Muscle layer of duodenum (tissue), 2 donors: Measurements from ENCODE around the gene MFNG.

Experiments
- H3K27ac ChIP-seq: one replicate; pipeline ENCODE4 v1.7.0; 2013; ENCODE audit warnings: mild to moderate bottlenecking, low read length
- H3K27me3 ChIP-seq: one replicate; pipeline ENCODE4 v1.7.0; 2013; ENCODE audit warnings: low read depth, mild to moderate bottlenecking, control low read depth, low read length
- H3K36me3 ChIP-seq, 2 donors: one replicate each; pipeline ENCODE4 v1.7.0; 2013; ENCODE audit warnings: low read length in 2 of 2, control low read depth in 1 of 2, mild to moderate bottlenecking in 1 of 2; ENCODE audit not compliant: insufficient read depth in 2 of 2, control insufficient read depth in 1 of 2
- H3K4me1 ChIP-seq, 2 donors: one replicate each; pipeline ENCODE4 v1.7.0; 2013; ENCODE audit warnings: low read length in 2 of 2, mild to moderate bottlenecking in 2 of 2, control low read depth in 1 of 2, moderate library complexity in 1 of 2; ENCODE audit not compliant: insufficient read depth in 2 of 2, control insufficient read depth in 1 of 2
- H3K4me3 ChIP-seq, 2 donors: one replicate each; pipeline ENCODE4 v1.7.0; 2013; ENCODE audit warnings: low read length in 2 of 2, low read depth in 1 of 2, mild to moderate bottlenecking in 1 of 2
- H3K9me3 ChIP-seq, 2 donors: one replicate each; pipeline ENCODE4 v1.7.0; 2013; ENCODE audit warnings: low read length in 2 of 2, control low read depth in 1 of 2, mild to moderate bottlenecking in 1 of 2; ENCODE audit not compliant: control insufficient read depth in 1 of 2
- donor health status: healthy.

MFNG gene

DNA sequence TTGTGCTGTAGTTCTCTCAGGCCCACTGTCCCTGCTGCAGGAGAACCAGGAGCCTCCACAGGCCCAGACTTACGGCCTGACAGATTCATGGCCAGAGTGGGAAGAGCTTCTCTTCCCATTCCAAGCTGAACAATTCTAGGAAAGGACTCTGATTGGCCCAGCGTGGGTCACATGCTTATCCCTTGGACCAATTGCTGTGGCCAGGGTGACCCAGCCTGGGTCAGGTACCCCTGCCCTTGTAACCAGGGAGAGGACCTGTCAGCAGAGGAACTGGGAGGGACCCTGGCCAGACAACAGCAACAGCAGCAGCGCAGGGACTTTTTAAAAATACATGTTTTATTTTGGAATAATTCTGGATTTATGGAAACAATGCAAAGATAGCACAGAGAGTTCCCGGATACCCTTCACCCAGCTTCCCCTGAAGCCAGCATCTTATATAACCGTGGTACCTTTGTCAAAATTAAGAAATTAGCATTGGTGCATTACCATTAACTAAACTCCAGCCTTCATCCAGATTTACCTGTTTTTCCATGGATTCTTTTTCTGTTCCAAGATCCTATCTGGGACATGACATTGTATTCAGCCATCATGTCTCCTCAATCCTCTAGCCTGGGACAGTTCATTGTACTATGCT lies 50.1 kb downstream of the MFNG start:
- Histone ChIP-seq H3K27me3 (peaks cover 13% of the 10 kb centered on the region), H3K4me1 (no peaks in the 10 kb centered on the region), H3K9me3 (peaks cover 6 to 14% of the 10 kb centered on the region in 2 donors), H3K4me3 (no peak overlapping the region), H3K27ac (no peak overlapping the region), H3K36me3 (no peaks in the 10 kb centered on the region)

DNA sequence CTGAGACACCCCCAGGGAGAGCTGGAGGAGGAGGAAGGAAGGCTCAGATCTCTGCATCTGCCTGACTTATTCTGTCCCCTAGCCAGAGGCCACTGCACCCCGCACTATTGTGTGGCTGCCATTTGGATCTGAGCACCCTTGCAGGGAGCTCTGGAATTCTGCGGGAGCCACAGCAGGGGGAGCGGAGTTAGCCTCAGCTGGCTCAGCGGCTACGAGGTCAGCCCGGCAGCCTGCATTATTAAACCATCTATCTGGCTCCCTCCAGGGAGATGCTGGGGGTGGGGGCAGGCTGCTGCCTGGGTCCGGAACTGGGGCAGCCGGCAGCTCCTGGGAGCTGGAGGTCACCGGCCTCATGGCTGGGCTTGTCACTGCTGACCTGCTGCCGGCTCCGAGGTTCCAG lies 52.4 kb downstream of the MFNG start:
- Histone ChIP-seq H3K27ac (no peak overlapping the region), H3K36me3 (no peaks in the 10 kb centered on the region), H3K4me3 (no peak overlapping the region), H3K4me1 (no peaks in the 10 kb centered on the region), H3K27me3 (peaks cover 27% of the 10 kb centered on the region), H3K9me3 (peaks cover 0 to 4% of the 10 kb centered on the region in 2 donors)

DNA sequence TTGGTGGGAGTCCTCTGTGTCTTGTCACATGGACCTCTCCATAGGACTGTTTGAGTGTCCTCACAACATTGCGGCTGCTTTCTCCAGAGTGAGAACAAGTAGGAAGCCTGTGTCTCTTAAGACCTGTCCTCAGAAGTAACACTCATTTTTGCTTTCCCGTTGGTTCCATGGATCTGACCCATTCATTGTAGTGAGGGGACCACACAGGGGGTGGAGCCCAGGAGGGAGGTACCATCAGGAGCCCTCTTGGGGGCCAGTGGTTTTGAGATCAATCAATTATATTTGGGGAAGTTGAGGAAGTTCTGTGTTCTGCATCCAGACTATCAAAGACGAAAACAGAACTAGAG lies 53.5 kb downstream of the MFNG start:
- peaks cover 0 to 4% of the 10 kb centered on the region in 2 donors for H3K9me3 ChIP-seq
- H3K4me3 ChIP-seq = no peak overlapping the region
- no peak overlapping the region for H3K27ac ChIP-seq
- H3K4me1 ChIP-seq = peaks cover 0 to 5% of the 10 kb centered on the region in 2 donors
- H3K27me3 ChIP-seq = peaks cover 38% of the 10 kb centered on the region
- H3K36me3 ChIP-seq = no peaks in the 10 kb centered on the region

DNA sequence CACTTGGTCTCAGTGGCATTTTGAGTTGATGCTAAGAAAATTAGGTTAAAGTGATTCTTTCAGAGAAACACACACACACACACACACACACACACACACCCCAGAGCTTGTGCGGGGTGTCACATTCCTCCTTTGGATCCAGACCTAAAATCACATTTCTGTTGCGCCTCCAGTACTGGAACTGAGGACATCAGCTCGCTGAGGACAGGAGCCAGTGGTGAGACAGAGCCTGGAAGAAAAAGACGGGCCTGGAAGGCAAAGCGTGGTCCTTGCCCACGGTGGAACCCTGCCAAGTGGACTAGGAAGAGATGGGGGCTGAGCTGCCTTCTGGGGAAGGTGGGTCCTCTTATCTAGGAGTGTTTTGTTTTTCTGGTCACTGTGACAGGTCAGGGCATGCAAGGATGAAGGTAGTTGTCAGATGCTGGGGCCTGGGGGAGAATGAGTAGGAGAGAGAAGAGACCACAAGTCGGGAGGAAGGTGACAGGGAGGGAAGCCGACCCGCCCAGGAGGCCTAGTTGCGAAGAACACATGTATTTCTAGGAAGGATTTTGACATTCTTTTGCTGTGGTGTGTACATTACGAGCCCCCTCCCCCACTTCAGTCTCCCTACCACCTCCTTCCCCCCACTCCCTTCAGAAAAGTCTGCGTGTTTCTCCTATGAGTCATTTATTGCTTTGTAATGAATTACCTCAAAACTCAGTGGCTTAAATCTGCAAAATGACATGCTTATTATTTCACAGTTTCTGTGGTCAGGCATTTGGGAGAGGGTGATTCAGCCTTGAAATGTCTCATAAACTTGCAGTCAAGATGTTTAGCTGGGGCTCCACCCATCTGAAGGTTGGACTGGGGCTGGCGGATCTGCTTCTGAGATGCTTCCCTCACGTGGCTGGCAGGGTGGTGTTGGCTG lies 54.1 kb downstream of the MFNG start:
- Histone ChIP-seq H3K36me3 (no peaks in the 10 kb centered on the region), H3K27me3 (peaks cover 38% of the 10 kb centered on the region), H3K4me1 (peaks cover 0 to 10% of the 10 kb centered on the region in 2 donors), H3K27ac (no peak overlapping the region), H3K4me3 (no peak overlapping the region), H3K9me3 (peaks cover 0 to 4% of the 10 kb centered on the region in 2 donors)

DNA sequence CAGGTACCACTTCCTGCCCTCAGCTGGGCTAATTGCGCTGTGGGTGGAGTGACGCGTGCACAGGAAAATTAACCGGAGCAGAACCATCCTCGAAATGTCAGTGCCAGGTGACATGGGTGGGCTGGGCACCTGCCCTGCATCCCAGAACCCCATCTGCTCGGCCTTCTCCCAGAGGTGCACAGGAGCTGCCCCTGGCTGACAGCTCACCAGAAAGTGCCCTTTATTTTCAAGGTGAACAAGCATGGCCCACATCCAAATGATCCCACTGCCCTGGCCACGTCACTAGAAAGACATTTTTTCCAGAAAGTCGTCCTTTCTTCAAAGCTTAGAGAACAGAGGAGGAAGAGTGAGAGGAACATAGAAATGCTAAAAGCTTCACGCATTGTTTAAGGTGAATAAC lies 54.8 kb downstream of the MFNG start:
- H3K27me3 ChIP-seq = peaks cover 44% of the 10 kb centered on the region
- H3K4me1 ChIP-seq = peaks cover 0 to 17% of the 10 kb centered on the region in 2 donors

DNA sequence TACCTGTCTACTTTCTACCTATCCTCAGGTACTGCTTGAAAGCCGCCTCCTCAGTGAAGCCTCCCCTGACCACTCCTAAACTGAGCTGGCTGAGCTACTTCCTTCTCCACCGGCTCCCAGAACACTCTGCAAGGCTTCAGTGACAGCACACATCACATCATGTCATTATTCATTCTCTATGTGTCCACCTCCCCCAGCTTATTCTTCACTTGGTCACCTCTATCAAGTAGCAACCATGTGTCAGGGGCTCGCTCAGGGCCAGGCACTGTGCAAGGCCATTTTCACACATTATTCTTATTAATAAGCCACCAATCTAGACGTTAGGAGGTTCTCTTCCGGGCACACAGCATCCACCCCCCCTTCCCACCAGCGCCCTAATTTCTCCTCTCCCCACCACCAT lies 55.2 kb downstream of the MFNG start:
- no peak overlapping the region for H3K27ac ChIP-seq
- peaks cover 46% of the 10 kb centered on the region for H3K27me3 ChIP-seq
- H3K36me3 ChIP-seq = no peaks in the 10 kb centered on the region
- peaks cover 0 to 4% of the 10 kb centered on the region in 2 donors for H3K9me3 ChIP-seq
- no peak overlapping the region for H3K4me3 ChIP-seq
- peaks cover 0 to 19% of the 10 kb centered on the region in 2 donors for H3K4me1 ChIP-seq

More for the DNA sequence above, 54.8 kb downstream of the MFNG start:
- Histone ChIP-seq H3K27ac (no peak overlapping the region), H3K36me3 (no peaks in the 10 kb centered on the region), H3K4me3 (no peak overlapping the region), H3K9me3 (peaks cover 0 to 4% of the 10 kb centered on the region in 2 donors)

DNA sequence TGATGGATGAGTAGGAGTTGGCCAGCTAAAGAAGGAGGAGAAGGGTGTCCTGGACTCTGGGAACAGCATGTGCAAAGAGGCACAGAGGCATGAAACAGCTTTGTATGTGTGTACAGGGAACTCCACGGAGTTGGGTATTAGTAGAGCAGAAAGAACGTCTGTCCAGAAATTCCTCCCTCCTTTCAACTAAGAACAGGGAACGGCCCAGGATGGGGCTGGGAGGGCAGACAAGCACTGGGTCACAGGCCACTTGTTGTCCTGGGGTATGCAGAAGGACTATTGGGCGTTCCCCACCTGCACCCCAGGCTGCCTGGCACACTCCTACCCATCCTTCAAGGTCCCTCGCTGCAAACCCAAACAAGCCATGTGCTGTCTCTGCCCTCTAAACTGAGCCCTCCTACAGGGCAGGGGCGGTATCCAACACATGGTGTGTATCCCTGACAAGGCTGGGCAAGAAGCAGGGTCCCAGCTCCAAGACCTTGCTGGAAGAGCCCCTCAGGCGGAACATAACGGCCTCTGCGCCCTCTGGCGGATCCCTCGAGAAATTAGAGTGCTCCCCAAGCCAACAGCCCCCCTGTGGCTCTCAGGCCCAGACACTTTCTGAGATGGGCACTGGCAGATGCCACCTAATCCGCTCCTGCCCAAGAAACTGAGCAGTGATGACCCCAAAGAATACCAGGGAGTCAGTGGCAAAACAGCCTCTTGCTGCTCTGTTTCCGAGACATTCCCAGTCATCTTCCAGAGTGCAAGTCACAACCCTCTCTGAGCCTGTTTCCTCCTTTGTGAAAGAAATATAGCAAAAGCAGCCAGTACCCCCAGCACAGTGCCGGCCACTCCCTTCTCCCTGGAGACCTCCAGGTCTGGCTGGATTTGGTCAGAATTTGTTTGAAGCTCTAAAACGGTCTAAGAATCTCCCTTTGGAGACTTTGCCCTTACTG lies 57.3 kb downstream of the MFNG start:
- no peaks in the 10 kb centered on the region for H3K36me3 ChIP-seq
- peaks cover 0 to 19% of the 10 kb centered on the region in 2 donors for H3K4me1 ChIP-seq
- H3K27ac ChIP-seq = no peak overlapping the region
- peaks cover 56% of the 10 kb centered on the region for H3K27me3 ChIP-seq
- H3K9me3 ChIP-seq = peaks cover 0 to 4% of the 10 kb centered on the region in 2 donors
- H3K4me3 ChIP-seq = no peak overlapping the region

DNA sequence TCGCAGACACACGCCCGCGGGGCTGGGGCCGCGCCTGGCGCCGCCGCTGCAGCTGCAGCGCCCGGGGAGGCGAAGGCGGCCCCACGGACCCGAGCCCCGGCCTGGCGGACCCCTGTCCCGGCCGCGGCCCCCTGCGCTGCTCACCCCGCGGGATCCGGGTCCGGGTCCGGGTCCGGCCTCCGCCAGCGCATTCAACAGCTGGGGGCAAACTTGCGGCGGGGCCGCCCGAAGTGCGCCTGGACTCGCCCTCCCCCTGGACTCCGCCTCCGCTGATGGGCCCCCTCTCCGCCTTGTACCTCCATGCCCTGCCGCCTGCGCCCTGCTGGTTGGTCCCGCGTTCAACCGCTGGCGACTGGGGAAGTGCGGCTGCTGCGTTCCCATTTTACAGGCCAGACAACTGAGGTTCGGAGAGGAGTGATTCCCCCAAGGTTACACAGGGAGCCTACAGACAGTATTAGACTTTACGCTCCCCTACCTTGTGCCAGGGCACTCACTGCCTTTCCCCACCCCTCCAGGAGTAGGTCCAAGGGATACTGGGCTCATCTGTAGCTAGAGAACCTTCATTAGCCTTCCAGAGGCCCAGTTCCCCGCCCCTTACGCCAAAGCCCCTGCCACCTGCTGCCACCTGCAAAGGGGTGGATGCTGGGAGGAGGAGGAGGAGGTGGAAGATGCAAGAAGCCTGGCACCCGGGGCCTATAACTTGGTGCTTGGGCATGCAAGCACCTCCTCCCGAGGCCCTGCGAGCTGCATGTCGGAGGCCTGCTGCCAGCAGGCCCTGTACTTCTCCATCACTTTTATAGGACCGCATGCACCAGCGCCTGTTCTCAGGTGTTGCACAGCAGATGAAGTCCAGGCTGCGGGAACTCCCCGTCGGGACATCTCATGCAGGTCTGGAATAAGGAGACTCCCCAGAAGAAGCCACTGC lies 58.2 kb downstream of the MFNG start:
- H3K36me3 ChIP-seq = no peaks in the 10 kb centered on the region
- H3K4me1 ChIP-seq = peaks cover 0 to 19% of the 10 kb centered on the region in 2 donors
- H3K9me3 ChIP-seq = peaks cover 0 to 4% of the 10 kb centered on the region in 2 donors
- H3K27ac ChIP-seq = no peak overlapping the region
- H3K4me3 ChIP-seq = peak overlapping the region in 1 of 2 donors; percentile 63
- H3K27me3 ChIP-seq = peaks cover 54% of the 10 kb centered on the region

DNA sequence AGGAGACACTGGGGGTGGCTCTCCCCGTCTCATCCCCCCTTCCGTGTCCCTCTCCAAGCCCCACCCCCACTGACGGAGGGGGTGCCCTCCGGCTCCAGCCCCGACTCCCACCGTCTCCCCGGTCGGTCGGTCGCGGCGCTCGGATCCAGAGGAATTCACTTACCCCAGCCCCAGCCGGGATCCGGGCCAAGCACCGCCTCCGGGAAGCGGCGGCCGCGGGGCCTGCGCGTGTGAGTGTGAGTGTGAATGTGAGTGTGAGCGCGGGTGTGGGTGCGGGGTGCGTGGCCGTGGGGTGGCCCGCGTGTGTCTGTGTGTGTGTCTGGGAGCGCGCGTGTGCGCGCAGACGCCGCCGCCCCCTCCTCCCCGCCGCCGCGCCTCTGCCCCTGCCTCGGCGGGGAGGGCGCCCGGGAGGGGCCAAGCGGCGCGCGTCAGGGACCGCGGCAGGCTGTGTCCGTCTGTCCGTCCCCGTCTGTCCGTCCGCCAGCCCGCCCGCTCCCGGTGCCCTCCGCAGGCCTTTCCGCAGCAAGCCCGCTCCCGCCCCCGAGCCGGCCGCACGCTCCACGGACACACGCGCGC lies 59.0 kb downstream of the MFNG start, which contains the start of gene ELFN2:
ELFN2 (minus strand) TSS at position 345 of the 576 bp plus-strand sequence. CDS start 51,945 bp downstream, outside the sequence.
- Histone ChIP-seq H3K27me3 (peaks cover 46% of the 10 kb centered on the region), H3K27ac (no peak within 1 kb of the TSS)

DNA sequence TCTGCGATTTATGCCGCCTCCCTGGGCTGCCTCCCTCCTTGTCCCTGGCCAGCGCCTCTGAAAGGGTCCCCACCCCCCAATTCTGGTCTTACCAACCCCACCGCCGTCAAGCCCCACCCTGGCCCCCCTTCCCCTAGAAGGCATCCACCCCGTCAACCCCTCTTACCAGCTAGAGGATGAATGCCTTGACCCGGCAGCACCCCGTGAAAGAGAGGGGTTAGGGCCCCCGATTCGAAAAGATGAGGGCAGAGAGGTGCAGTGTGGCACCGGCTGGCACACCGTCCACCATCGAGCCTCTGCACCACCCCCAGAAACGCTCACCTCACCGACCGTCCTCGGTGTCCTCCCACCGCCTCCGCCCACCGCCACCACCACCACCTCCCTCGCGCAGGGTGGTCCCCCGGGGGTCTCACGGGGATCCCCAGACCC lies 59.5 kb downstream of the MFNG start:
- H3K27ac ChIP-seq = no peak overlapping the region
- no peaks in the 10 kb centered on the region for H3K36me3 ChIP-seq
- peaks cover 0 to 19% of the 10 kb centered on the region in 2 donors for H3K4me1 ChIP-seq
- peak overlapping the region in 1 of 2 donors; percentile 63 for H3K4me3 ChIP-seq
- peaks cover 45% of the 10 kb centered on the region for H3K27me3 ChIP-seq
- H3K9me3 ChIP-seq = no peaks in the 10 kb centered on the region

More for the DNA sequence above, 59.0 kb downstream of the MFNG start, which contains the start of gene ELFN2:
- peak within 1 kb of the TSS in 1 of 2 donors; percentile 63 for H3K4me3 ChIP-seq
- H3K9me3 ChIP-seq = no peaks in the 10 kb centered on the region
- no peaks in the 10 kb centered on the region for H3K36me3 ChIP-seq
- H3K4me1 ChIP-seq = peaks cover 0 to 19% of the 10 kb centered on the region in 2 donors
